Activated B cell treated with CpG ODN at 0.5 μM for 24 hours (primary cell): ENCODE measurements around the gene EPHA8. TPM values are rescaled to one million over a fixed set of nuclear protein-coding genes. Genes with fewer than 3 reads are reported as not detected.

ENCODE experiments used
- ATAC-seq: fragments of 200-7000 bp; cut with Tn5 transposase; one replicate; pipeline ENCODE4 v1.10.0; 2021; ENCODE audit warnings: low read depth, mild to moderate bottlenecking, moderate library complexity
- CTCF ChIA-PET: fragments of 350-600 bp; sonication (Branson Sonifier 250); formaldehyde crosslinking; loops from one replicate; lab custom pipeline; 2021; ENCODE audit warnings: antibody characterized with exemption; lab: Charles Lee
- POLR2A ChIA-PET: fragments of 350-600 bp; sonication (Branson Sonifier 250); formaldehyde crosslinking; loops from one replicate; lab custom pipeline; 2021; ENCODE audit warnings: antibody characterized with exemption; lab: Charles Lee
- DNase-seq: peaks from one replicate; pipeline ENCODE4 v3.0.0; 2022
- H3K27ac Mint-ChIP-seq: one replicate; pipeline ENCODE4 v1.8.0; 2020; ENCODE audit warnings: mixed read lengths
- H3K27me3 Mint-ChIP-seq: one replicate; pipeline ENCODE4 v1.8.0; 2021; ENCODE audit warnings: mixed read lengths
- H3K36me3 Mint-ChIP-seq: one replicate; pipeline ENCODE4 v1.8.0; 2021; ENCODE audit warnings: low read depth, mixed read lengths
- H3K4me1 Mint-ChIP-seq: one replicate; pipeline ENCODE4 v1.8.0; 2021; ENCODE audit warnings: mixed read lengths
- H3K4me3 Mint-ChIP-seq: one replicate; pipeline ENCODE4 v1.8.0; 2020; ENCODE audit warnings: mild to moderate bottlenecking, mixed read lengths
- H3K9me3 Mint-ChIP-seq: one replicate; pipeline ENCODE4 v1.8.0; 2020; ENCODE audit warnings: mixed read lengths
- intact Hi-C: fragments of 100-400 bp; cut with micrococcal nuclease; formaldehyde crosslinking; loops from one replicate; pipeline ENCODE4 v1.15.1; 2024
- total RNA-seq: library from RNA; stranded (reverse); gene quantifications from 2 replicates; pipeline ENCODE4 v1.2.3, GENCODE V29; 2022
- TF ChIP-seq, protein P1 (sequence below): fragments of 200-600 bp; IDR thresholded peaks from one replicate; pipeline ENCODE4 v1.8.0; 2022; ENCODE audit warnings: antibody characterized with exemption, mild to moderate bottlenecking

Gene EPHA8
- total RNA-seq, 1 donor from 2014 or later = not detected

DNA sequence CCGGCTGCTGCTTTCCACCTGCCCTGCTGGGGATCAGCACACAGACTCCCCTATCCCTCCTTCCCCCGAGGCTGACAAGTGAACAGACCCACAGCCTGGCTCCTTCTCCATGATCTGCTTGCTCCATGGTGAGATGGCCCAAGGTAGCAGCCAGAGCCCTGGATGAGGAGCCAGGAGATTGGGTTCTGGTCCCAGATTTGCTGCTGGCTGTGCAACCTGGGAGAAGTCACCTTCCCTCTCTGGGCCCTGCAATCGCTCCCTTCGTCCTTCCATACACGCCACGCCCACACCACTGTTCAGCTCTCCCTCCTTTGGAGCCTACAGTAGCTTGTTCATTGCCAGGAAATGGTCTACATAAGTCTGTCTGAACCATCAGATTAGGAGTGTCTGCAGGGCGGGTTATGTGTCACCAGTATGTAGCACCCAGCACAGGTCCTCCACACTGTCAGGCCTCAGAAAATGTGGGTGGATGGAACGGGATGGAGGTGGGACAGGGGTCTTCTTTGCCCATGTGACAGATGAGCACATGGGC is 9.2 kb upstream of the EPHA8 start:
- DNase-seq = no peak
- no peak for ATAC-seq
- H3K27ac Mint-ChIP-seq = no peak overlapping the region
- CTCF ChIA-PET = no interaction called here
- H3K4me1 Mint-ChIP-seq = no peaks in the 10 kb centered on the region
- H3K36me3 Mint-ChIP-seq = no peaks in the 10 kb centered on the region
- TF ChIP-seq, protein P1, sequence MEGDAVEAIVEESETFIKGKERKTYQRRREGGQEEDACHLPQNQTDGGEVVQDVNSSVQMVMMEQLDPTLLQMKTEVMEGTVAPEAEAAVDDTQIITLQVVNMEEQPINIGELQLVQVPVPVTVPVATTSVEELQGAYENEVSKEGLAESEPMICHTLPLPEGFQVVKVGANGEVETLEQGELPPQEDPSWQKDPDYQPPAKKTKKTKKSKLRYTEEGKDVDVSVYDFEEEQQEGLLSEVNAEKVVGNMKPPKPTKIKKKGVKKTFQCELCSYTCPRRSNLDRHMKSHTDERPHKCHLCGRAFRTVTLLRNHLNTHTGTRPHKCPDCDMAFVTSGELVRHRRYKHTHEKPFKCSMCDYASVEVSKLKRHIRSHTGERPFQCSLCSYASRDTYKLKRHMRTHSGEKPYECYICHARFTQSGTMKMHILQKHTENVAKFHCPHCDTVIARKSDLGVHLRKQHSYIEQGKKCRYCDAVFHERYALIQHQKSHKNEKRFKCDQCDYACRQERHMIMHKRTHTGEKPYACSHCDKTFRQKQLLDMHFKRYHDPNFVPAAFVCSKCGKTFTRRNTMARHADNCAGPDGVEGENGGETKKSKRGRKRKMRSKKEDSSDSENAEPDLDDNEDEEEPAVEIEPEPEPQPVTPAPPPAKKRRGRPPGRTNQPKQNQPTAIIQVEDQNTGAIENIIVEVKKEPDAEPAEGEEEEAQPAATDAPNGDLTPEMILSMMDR = no peak
- POLR2A ChIA-PET = no interaction called here
- H3K4me3 Mint-ChIP-seq = no peak overlapping the region
- H3K9me3 Mint-ChIP-seq = no peaks in the 10 kb centered on the region
- H3K27me3 Mint-ChIP-seq = peaks cover 53% of the 10 kb centered on the region
- intact Hi-C loops = no loop called here

DNA sequence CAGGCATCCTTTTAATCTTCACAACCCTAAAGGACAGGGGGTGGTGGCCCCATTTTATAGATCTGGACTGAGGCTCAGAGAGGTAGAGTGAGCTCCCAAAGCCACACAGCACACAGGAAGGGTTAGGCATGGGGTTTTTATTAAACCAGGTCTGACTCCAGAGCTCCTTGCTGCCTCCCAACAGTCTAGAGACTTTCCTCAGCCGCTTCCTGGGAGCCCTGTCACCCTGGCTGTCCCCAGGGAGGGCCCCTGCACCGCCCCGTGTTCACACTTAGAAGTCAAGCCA is 8.0 kb upstream of the EPHA8 start:
- Mint-ChIP-seq H3K36me3 (no peaks in the 10 kb centered on the region), H3K4me3 (no peak overlapping the region), H3K9me3 (no peaks in the 10 kb centered on the region), H3K27ac (no peak overlapping the region), H3K27me3 (peaks cover 57% of the 10 kb centered on the region), H3K4me1 (no peaks in the 10 kb centered on the region)
- TF ChIP-seq, protein P1 = no peak
- DNase-seq (no peak), ATAC-seq (no peak)
- POLR2A ChIA-PET = no interaction called here
- CTCF ChIA-PET = no interaction called here
- intact Hi-C loops = no loop called here

DNA sequence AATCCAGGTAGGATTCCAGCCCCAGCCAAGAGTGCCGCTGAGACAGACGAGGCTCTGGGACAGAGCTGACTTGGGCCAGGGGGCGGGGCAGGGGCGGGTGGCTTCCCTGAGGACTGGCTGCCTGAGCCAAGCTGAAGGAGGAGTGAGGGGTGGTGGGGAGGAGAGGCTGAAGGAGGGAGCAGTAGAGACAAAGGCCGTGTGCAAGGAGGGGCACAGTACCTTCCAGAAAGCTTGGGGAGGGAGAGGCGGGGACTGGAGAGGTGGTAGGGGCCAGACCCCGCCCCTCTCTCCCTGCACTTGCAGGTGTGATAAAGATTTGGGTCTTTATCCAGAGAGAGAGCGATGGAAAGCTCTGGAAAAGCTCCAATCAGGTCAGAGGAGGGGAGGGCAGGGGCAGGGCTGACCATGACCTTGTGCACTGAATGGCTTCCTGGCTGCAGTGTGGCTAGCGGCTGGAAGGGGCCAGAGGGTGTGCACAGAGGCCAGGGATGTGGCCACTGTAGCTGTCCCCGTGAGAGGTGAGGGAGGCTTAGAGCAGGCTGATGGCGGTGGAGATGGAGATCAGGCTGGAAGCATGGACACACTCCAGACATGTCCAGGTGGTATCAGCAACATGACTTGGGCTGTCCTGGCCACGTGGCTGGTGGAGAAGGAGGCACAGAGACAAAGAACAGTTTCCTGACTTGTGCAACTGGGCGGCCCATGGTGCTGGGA is 6.7 kb upstream of the EPHA8 start:
- DNase-seq (no peak), ATAC-seq (no peak)
- ChIA-PET POLR2A (no interaction called here), CTCF (no interaction called here)
- Mint-ChIP-seq H3K36me3 (no peaks in the 10 kb centered on the region), H3K9me3 (no peaks in the 10 kb centered on the region), H3K4me3 (no peak overlapping the region), H3K27ac (no peak overlapping the region), H3K4me1 (no peaks in the 10 kb centered on the region), H3K27me3 (peaks cover 60% of the 10 kb centered on the region)
- intact Hi-C loops = no loop called here
- TF ChIP-seq, protein P1 = no peak

DNA sequence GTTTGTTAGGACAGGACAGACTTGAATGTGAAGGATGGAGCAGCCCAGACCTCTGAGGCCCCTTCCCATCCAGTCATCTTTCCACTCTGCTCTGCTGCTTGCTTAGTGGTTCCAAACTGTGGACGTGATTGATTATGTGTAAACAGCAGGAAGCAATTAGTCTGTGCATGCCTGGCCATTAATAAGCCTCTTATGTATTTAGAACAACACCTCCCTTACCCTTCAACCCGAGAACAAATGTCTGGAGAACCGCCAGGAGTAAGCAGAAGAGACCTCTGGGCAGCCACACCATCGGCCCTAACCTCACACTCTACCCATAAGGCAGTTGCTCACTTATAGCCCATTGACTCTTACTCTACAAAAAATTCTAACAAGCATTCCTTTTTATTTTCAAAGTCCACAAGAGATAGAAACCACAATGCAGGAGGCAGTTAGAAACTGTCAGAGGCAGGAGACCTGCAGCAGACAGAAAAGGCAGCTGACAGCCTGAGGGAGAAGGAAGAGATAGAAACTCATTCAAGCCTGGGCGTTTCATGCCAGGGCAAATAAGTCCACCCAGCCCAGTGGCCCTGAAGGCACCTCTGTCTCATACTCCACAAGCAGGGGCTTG is 5.8 kb upstream of the EPHA8 start:
- Mint-ChIP-seq H3K36me3 (no peaks in the 10 kb centered on the region), H3K27me3 (peaks cover 65% of the 10 kb centered on the region), H3K4me3 (no peak overlapping the region), H3K4me1 (no peaks in the 10 kb centered on the region), H3K27ac (no peak overlapping the region), H3K9me3 (no peaks in the 10 kb centered on the region)
- DNase-seq = no peak
- CTCF ChIA-PET = no interaction called here
- TF ChIP-seq, protein P1 = no peak
- ATAC-seq = no peak
- intact Hi-C loops = no loop called here
- POLR2A ChIA-PET = no interaction called here

DNA sequence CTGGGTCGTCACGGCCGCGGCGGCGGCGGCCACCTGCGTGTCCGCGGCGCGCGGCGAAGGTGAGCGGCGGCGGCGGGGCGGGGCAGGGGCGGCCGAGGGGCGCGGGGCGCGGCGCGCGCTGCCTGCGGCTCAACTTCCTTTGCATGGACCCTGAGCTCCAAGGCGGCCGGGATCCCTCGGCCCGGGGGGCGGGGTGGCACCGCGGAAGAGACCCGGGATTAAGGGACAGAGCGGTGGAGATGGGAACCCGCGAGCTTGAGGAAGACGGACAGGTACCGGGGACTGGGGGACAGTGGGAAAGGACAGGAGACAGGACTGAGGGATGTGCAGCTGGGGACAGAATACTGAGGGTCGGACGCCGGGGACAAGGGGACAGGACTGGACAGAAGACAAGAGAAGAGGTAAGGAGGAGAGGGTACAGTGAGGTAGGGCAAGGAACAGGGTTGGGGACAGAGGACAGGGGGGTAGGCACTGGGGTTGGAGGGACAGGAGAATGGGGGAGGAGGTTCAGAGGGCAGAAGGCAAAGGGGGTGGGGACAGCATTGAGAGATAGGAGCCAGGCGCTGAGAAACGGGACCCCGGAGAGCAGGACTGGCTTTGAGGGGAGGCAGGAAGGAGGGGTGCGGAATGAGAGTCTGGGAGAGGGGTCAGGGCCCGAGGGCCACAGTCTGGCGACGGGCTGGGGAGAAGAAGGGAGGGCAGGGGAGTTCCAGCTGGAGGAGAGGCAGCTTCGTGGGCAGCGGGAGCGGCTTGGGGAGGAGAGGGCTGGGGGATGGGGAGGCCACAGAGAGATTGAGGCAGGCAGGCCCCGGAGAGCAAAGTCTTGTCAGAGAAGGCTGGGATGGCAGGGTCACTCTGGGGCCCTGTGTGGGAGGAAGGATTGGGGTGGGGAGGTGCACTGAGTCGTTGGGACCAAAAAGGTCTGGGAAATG is 648 bp downstream of the EPHA8 start:
- ATAC-seq (no peak), DNase-seq (no peak)
- ChIA-PET POLR2A (no interaction called here), CTCF (no interaction called here)
- TF ChIP-seq, protein P1 = no peak
- peaks cover 8% of the 10 kb centered on the region for H3K4me1 Mint-ChIP-seq
- no peak overlapping the region for H3K27ac Mint-ChIP-seq
- intact Hi-C loops = no loop called here
- H3K27me3 Mint-ChIP-seq = peaks cover 50% of the 10 kb centered on the region
- no peaks in the 10 kb centered on the region for H3K9me3 Mint-ChIP-seq
- no peak overlapping the region for H3K4me3 Mint-ChIP-seq
- H3K36me3 Mint-ChIP-seq = no peaks in the 10 kb centered on the region
